ENCODE results near the gene ANKS4B.

GRCh38 chr16:21263640-21264570 lies 30.4 kb downstream of the ANKS4B start:
- TF ChIP-seq, protein P1, sequence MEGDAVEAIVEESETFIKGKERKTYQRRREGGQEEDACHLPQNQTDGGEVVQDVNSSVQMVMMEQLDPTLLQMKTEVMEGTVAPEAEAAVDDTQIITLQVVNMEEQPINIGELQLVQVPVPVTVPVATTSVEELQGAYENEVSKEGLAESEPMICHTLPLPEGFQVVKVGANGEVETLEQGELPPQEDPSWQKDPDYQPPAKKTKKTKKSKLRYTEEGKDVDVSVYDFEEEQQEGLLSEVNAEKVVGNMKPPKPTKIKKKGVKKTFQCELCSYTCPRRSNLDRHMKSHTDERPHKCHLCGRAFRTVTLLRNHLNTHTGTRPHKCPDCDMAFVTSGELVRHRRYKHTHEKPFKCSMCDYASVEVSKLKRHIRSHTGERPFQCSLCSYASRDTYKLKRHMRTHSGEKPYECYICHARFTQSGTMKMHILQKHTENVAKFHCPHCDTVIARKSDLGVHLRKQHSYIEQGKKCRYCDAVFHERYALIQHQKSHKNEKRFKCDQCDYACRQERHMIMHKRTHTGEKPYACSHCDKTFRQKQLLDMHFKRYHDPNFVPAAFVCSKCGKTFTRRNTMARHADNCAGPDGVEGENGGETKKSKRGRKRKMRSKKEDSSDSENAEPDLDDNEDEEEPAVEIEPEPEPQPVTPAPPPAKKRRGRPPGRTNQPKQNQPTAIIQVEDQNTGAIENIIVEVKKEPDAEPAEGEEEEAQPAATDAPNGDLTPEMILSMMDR (IDR thresholded peaks at IDR 0.05), result no peak
- no peak for TF ChIP-seq POLR2A (IDR thresholded peaks at IDR 0.05)
